Stimulated activated CD8-positive, alpha-beta memory T cell treated with anti-CD3 and anti-CD28 coated beads, Interleukin-15, amount 100 ng/mL, for 48 hours (primary cell): ENCODE data around the gene SECISBP2.
A peak's percentile ranks its signal among the peaks of the same experiment; 100 is the strongest.
"Not testable (repeated sequence)": the region's sequence is repeated elsewhere in the genome, so short reads cannot be mapped to it uniquely, and the experiment has no call there.

ENCODE experiments used
- DNase-seq, 2 donors: peaks; one replicate each; pipeline ENCODE4 v3.0.0-alpha.2; 2020; ENCODE audit warnings: low read depth in 2 of 2

Gene SECISBP2

DNA sequence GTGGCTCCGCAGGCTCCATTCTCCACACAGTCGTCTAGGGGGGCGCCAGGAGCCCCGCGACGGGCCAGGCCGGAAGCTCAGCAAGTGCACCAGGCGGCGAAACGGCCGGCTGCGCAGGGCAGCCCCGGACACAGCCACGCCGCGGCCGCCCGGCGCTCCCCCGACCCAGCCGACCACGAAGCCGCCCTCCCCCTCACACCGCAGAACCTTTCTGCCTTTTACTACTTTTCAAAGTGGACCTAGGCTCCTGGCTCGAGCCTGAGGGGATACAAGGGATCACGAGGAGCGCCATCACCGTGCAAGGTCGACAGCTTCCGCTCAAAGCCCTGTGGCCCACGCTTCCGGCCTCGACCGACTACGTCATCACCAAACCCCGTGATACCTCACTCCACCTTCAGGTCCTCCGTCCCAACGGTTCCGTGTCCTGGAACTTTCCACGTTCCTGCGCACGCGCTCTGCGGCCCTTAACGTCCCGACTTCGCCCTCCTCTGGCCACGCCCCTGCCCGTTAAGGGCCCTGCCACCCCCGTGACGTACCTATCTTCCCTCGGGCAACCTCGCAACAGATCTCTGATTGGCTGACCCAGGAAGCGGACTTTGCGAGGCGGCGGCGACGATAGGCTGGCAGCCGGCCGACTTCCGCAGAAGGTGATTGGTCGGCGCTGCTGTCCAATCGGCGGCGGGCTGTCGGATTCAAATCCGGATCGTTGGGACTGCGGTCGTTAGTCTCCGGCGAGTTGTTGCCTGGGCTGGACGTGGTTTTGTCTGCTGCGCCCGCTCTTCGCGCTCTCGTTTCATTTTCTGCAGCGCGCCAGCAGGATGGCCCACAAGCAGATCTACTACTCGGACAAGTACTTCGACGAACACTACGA, 7.6 kb upstream of the SECISBP2 start, which contains the start of gene CKS2:
Gene CKS2 (plus strand): TSS at position 721 of the 871 bp plus-strand sequence. CDS start 98 bp downstream, at position 819.
- peak; percentile 100 for DNase-seq

DNA sequence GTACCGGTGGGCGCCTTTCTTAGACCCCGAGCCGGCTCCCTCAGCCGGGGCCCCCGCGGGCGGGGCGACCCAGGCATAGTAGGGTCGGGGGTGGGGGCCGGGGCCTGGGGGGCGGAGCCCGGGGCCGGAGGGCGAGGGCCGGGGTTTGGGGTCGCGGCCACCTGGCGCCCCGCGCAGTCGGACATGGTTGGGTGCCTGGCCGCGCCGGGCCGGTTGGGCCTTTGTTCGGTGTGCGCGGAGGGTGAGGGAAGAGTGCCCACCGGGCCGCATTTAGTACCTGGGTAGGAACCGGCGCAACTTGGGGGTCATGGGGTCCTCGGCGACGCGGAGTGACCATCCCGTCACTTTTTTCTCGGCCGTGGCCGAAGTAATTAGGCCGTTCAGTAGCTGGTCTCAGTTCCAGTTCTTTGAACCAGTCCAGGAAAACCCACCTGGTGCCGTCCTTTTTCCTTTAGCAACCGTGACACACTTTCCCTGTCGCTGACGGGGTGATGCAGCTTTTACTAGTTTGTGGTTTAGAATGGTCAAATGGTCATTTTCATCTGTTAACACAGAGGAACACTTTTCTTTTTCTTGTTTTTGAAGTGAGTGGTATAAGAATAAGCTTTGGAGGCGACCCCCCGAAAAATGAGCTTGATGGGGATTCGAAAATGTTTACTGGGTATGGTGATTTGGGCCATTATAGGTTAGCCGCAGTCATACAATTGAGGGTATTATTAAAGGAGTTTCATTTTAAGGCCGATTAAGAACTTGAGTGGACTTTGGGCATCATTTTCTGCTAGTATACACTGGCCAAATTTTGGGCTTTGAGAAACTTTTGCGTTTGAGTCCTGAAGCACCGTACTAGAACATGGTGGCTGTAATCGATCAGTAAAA, 6.7 kb upstream of the SECISBP2 start:
- DNase-seq: no peak

DNA sequence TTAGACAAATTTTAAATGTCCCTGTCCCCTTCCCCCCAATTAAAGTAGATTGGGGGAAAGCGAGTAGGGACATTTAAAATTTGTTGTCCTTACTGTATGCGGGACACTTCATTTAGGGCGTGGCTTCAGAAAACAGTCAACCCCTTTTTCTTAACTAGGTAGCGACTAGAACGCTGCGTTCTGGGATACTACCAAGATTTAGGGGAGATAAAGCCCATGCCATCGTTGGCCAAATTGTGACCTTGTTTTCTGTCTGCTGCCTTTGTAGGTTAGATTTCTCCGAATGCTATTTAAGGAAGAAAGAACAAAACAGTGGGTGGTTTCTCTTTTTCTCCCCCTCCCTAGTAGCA, 6.1 kb upstream of the SECISBP2 start:
- no peak for DNase-seq

DNA sequence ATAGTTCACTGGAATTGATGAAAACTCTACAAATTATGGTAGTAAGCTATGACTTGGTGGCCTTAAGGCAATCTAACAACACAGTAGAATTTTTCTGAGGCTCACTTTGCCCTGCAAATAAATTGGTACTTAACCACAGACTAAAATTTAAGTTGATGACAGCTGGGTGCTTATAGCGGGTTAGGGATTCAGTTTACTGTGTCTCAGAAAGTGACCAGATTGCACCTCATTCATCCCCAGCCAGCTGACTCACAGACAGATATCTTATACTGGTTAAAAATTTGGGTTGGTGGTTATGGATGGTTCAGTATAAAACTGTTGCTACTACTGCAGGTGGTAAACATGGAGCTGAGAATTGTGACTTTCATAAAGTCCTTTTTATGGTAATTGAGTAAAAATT, 4.5 kb upstream of the SECISBP2 start:
- no peak for DNase-seq

DNA sequence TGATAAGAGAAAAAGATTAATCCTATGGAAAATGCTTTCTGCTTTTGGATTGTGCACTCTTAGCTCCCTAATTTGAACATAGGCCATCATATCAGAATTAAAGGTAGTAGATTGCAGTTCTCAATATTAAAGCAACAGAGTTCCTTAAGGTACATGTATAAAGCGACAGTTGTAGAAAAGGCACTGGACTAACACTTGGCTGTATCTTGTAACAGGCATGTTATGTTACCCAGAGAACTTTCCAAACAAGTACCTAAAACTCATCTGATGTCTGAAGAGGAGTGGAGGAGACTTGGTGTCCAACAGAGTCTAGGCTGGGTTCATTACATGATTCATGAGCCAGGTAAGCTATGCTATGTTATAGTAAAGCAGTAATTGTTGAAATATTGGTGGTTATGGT, 3.3 kb upstream of the SECISBP2 start:
- no peak for DNase-seq

DNA sequence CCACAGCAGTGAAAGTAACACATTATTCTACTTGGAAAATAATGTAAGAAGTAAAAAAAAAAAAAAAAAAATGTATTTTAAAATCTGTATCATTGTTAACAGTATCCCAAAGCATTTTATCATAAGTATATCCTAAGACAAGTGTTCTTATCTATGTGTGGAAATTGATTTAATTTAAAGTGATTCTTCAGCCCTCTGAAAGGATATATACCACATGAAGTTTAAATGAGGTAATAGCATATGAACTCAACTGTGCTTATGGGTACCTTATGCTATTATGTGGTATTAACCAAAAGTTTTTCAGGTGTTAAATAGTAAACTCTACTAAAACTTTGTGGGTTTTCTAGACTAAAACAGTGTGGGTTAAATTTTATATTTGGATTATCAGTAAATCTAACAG, 2.8 kb upstream of the SECISBP2 start:
- no peak for DNase-seq

DNA sequence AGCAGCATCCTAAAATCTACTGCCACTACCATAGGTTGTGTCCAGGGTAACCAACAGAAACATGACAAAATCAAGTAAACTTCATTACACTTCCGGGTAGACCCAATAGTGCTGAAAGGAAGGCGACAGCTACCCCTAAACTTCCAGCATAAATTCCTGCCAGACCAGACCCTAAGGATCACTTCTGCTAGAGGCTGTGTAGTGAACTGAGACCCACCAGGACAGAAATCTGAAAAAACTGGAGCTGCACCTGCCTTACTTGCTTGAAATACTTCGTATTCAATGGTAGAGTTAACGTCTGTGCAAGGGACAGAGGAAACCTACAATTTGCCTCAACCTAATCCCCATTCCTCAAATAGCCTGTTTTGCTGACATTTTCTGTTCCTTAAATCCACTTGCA, 1.0 kb upstream of the SECISBP2 start:
- no peak for DNase-seq

DNA sequence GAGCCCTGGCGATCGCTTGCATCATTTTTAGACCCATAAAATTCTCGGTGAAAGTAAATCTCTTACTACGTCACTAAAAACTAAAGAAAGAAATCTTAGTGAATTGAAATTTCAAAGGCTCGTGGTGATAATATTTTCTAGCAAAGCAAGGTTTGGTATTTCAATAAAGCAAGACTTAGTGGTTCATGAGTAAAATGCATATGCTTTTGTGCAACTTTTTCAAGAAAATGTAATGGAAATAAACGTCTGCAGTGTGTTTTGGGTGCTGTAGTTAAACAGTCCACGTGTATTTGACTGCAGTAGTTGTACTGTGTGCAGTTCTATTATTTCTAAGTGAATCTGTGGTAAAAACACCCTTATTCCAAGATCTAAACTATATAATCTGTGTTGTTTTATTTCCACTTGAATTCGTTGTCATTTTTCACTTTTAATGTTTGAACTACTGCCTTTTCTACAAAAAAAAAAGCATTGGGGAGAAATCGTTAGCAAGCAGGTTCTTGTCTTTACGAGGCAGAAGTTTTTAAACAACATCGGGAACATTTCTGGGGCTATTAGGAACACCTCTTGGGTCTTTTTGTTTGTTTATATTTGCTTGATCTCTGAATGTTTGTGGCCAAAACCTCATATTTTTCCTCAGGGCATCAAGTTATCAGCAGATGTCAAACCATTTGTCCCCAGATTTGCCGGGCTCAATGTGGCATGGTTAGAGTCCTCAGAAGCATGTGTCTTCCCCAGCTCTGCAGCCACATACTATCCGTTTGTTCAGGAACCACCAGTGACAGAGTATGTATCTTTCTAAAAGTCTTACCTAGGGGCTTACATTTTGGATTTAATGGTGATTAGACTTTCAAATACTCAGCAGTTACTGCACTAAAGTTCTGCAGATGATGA, 960 bp downstream of the SECISBP2 start:
- DNase-seq: no peak

DNA sequence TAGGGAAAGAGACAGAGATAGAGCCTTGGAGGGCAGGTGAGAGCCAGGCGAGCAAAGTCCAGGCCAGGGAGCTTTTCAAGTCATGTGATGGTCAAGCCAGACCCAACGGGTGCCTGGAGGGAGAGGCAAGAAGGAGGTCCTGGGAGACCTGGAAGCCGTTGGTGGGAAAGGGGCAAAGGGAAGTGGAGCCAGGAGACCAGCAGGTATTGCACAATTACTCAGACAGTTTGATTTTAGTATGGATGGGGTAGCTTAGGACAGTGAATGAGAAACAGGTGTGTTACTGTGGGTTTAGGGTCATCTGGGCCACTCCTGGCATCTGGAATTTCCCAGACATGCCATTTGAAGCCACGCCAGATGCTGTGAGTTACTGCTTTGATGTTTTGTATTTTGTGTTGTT, 5.1 kb downstream of the SECISBP2 start:
- no peak for DNase-seq

DNA sequence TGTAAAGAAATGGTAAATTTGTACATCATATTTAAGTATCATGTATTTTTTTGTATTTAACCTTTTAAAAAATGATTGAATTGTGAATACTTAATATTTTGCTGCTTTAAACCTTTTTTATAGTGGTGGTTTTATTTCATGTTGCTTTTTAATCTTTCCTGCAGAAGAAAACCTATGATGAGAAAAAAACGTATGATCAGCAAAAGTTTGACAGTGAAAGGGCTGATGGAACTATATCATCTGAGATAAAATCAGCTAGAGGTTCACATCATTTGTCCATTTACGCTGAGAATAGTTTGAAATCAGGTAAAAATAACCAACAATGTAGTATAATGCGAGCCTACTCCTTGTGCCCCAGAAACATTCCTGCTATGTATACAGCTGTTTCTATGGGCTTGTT, 7.4 kb downstream of the SECISBP2 start:
- no peak for DNase-seq

DNA sequence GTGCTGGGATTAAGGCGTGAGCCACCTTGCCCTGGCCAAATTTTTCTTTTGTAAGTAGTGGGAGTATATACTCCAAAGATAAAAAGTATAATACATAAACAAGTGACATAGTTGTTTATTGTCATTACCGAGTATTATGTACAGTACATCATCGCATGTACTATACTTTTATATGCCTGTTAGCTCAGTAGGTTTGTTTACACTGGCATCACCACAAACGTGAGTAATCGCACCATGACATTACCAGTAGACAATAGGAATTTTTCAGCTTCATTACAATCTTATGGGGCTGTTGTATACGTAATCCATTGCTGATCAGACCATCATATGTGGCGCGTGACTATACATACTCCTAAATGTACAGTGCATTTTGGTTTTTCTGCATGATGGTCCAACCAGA, 9.8 kb downstream of the SECISBP2 start:
- no peak for DNase-seq

DNA sequence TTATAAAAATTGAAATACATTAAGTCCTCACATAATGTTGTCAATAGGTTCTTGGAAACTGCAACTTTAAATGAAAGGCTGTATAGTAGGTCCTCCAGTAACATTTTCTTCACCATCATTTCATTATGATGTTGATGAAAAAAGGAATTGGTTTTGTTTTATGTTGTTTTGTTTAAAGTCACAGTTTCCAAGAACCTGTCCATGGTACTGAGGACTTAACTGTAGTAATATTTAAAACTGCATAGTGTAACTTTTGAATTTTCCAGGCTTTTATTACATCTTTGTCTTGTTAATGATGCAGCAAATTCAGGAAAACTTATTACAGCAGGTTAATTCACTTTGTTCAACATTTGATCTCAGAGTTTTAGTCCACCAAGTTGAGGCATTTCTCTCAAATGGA, 11.6 kb downstream of the SECISBP2 start:
- DNase-seq: no peak

DNA sequence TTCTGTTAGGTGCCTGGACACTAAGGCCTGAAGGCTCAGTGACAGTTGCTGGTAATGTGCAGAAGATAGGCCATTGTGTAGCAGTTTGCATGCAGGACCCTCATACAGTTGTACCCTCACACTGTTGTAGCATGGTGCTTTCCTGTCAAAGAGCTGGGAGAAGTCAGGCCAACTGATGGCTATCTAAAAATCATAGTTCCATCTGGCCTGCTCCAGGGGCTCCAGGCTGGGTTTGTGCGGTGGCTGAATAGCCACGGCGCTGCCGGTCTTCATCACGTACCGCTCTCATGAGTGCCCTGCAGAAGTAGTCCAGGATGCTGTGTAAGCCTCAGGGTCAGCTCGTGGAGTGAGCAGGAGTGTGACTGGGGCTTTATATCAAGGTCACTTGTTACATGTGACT, 12.2 kb downstream of the SECISBP2 start:
- no peak for DNase-seq

DNA sequence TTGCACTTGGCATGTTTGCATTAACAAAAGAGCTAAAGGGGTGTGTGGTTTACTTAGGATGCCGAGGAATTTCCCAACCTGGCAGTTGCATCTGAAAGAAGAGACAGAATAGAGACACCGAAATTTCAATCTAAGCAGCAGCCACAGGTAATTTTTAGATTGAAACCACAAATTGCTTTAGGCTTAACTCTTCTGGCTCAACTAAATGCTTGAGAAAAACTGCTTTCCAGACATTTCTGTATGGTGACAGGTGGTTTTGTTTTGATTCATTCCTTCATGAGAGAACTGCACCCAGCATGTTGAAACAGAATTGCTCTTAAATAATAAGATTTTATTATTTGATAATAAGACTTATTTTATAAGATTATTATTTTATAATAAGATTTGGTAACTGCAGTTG, 21.5 kb downstream of the SECISBP2 start:
- DNase-seq: no peak

DNA sequence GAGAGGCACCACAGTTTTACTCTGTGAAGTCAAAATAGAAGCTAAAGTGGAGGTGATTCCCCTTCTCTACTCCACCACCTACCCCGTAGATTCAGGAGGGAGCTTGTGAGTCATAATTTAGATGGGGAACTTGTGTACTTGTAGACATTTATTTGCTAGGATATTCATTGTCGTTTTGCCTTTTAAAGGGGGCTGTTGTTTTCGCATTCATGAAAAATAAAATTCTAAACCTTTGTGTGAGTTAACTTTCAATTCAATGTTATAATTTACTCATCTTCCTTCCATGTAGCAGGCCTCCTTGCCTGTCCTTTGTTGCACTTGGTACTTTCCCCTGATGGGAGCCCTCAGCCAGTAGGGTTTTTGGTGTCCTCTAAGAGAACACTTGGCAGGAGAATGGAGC, 22.0 kb downstream of the SECISBP2 start:
- no peak for DNase-seq

DNA sequence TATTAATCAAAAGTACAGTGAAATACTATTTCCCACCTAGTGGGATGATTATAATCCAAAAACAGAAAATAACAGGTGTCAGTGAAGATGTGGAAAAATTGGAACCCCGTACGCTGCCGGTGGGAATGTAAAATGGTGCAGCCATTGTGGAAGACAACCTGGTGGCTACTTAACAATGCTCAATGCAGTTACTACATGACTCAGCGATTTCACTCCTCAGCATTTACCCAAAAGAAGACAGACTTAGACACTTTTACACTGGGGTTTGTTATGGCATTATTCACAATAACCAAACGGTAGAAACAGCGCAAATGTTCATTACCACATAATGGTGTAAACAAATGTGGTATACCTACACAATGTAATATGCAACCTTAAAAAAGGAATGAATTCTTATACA, 23.9 kb downstream of the SECISBP2 start:
- no peak for DNase-seq

DNA sequence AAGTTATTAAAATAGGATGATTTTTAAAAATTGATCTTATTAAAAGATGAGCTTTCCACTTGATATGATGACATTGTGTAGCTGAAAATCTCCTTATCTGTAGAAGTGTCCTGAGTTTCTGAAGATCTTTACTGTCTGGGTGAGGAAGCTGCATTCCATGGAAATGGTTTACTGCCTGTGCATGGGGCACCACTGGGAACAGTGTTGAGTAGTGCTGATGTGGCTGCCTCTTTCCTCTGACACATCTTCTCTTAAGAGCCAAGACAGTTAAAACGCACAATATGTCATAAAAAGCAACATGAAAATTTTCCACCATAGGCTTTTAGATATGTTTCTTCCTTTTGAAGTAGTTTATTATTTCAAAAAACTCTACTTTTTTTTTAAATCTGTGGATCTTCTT, 24.6 kb downstream of the SECISBP2 start:
- DNase-seq: no peak

DNA sequence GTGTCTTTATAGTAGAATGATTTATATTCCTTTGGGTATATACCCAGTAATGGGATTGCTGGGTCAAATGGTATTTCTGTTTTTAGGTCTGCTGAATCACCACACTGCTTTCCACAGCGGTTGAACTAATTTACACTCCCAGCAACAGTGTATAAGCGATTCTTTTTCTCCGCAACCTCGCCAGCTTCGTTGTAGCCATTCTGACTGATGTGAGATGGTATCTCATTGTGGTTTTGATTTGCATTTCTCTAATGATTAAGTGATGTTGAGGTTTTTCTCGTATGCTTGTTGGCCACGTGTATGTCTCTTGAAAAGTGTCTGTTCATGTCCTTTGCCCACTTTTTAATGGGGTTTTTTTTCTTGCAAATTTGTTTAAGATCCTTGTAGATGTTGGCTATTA, 25.5 kb downstream of the SECISBP2 start:
- DNase-seq: not testable (repeated sequence)

DNA sequence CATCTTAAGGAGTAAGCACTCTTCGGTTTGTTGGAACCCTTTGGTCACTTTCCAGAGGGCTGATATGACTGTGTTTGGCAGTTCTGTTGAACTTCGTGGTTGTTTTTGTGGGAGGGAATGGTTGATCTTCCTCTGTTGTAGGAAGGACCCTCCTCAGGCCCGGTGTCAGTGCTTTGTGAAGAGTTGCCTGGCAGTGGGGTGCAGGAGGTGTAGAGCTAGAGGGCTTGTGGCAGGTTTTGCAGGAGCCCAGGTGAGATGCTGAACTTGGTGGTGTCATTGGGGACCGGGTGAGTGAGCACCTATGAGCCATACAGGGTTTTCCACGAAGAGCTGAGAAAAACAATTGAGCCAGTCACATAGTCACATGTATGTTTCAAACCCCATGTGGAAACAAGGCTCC, 27.2 kb downstream of the SECISBP2 start:
- no peak for DNase-seq

DNA sequence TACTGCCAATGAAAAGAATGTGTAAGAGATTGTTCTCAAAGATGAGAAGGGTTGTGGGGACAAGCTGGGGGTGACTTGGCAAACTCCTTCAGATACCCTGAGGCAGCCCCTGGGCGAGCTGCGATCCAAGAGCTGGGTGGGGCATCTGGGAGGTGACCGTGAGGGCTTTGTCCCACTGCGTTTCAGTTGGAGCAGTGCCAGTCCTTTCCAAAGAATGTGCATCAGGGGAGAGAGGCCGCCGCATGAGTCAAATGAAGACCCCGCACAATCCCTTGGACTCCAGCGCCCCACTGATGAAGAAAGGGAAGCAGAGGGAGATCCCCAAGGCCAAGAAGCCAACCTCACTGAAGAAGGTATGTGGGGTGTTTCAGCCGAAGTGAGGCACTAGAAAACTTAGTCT, 28.4 kb downstream of the SECISBP2 start:
- DNase-seq: no peak

DNA sequence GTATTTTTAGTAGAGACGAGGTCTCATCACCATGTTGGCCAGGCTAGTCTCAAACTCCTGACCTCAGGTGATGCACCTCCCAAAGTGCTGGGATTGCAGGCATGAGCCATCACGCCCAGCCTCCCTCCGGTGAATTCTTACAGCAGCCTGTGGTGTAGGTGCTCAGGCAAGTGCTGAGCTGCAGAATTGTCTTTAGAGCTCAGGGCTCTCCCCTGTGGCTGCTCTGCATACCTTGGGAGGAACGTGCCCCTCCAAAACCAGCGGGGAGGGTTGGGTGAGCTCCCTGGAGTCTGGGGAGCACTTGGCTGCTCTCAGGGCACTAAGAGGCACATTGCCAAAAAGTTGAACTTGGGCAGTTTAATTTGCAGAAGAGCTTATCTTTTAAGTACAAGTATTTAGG, 29.4 kb downstream of the SECISBP2 start:
- DNase-seq: no peak

DNA sequence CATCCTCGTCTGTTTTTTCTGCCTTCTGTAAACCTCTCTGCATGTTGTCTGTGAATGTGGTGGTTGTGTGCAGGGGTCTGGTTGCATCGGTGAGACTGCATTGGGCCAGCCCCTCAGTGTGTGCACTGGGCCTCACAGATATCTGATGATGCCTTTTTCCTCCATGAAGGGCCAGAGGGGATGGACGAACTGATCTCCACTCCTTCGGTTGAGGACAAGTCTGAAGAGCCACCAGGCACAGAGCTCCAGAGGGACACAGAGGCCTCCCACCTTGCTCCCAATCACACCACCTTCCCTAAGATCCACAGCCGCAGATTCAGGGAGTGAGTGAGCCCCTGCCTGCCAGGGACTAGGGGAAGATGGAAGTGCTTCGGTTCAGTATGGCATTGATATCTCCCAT, 31.3 kb downstream of the SECISBP2 start:
- no peak for DNase-seq
